Mesothelial cell of epicardium (in vitro differentiated cells): ENCODE results near the gene FRG2. TPM values are rescaled to one million over a fixed set of nuclear protein-coding genes. Genes with fewer than 3 reads are reported as not detected.
"Not testable (repeated sequence)": the region's sequence is repeated elsewhere in the genome, so short reads cannot be mapped to it uniquely, and the experiment has no call there.

Experiments used
- DNase-seq, 2 experiments: peaks; one replicate each; pipeline ENCODE4 v3.0.0; 2021; ENCODE audit warnings: low spot score in 2 of 2; ENCODE audit not compliant: unreplicated experiment in 2 of 2
- H3K27ac Mint-ChIP-seq: 2 replicates; pipeline ENCODE4 v1.8.0; 2021; ENCODE audit warnings: mixed read lengths
- H3K27me3 Mint-ChIP-seq: 2 replicates; pipeline ENCODE4 v1.8.0; 2021; ENCODE audit warnings: low read depth, mixed read lengths
- H3K36me3 Mint-ChIP-seq: 2 replicates; pipeline ENCODE4 v1.8.0; 2021; ENCODE audit warnings: mixed read lengths
- H3K4me1 Mint-ChIP-seq: 2 replicates; pipeline ENCODE4 v1.8.0; 2021; ENCODE audit warnings: mixed read lengths
- H3K4me3 Mint-ChIP-seq: 2 replicates; pipeline ENCODE4 v1.8.0; 2021; ENCODE audit warnings: mild to moderate bottlenecking, moderate library complexity, mixed read lengths
- H3K9me3 Mint-ChIP-seq: 2 replicates; pipeline ENCODE4 v1.8.0; 2021; ENCODE audit warnings: mixed read lengths
- total RNA-seq: library from RNA; stranded (reverse); gene quantifications from 3 replicates; pipeline ENCODE4 v1.2.1, GENCODE V29; 2021

The FRG2 gene
- total RNA-seq = not detected in 3 replicates

DNA sequence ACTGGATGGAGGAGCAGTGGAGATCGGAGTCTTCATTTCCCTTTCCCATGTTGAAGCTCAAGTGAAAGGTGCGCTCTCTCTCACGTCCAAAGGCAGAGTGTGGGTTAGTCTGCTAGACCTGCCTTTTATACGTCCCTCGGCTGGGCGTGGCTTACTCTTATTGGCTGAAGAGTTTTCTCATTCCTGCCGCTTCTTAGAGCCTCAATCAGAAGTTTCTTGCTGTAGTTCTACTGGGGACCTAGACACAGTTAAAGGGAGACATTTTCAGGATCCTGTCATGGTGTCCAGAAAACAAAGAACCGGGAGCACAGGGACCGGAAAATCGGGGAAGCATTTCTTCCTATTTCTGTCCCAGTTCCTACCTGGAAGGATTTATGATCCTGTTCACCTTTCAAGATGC lies at the start of gene FRG2:
Gene FRG2 (minus strand): TSS at position 101 of the 400 bp plus-strand sequence. CDS start 52 bp downstream, at position 49.
- not testable (repeated sequence) for H3K27me3 Mint-ChIP-seq, H3K4me1 Mint-ChIP-seq, DNase-seq, H3K36me3 Mint-ChIP-seq, H3K4me3 Mint-ChIP-seq, H3K9me3 Mint-ChIP-seq, H3K27ac Mint-ChIP-seq

DNA sequence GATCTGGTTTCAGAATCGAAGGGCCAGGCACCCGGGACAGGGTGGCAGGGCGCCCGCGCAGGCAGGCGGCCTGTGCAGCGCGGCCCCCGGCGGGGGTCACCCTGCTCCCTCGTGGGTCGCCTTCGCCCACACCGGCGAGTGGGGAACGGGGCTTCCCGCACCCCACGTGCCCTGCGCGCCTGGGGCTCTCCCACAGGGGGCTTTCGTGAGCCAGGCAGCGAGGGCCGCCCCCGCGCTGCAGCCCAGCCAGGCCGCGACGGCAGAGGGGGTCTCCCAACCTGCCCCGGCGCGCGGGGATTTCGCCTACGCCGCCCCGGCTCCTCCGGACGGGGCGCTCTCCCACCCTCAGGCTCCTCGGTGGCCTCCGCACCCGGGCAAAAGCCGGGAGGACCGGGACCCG lies 41.3 kb upstream of the FRG2 start:
- DNase-seq, H3K9me3 Mint-ChIP-seq, H3K4me1 Mint-ChIP-seq, H3K36me3 Mint-ChIP-seq, H3K27ac Mint-ChIP-seq, H3K27me3 Mint-ChIP-seq, H3K4me3 Mint-ChIP-seq: not testable (repeated sequence)

DNA sequence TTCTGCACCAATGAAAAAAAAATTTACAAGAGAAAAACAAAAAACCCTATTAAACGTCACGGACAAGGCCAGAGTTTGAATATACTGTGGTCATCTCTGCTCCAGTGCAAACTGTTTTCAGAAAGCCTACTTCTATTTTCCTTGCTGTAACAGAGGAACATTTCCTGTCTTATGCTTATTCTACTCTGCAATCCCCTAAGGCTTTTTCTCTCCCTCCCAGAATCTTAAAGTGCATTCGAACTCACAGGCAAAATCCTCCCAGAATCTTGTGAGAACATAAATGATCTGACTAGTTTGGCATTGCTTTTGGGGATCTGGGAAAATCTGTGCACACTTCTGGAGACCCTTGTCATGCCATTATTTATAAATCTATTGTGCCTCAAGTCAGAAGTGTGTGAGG lies 37.7 kb upstream of the FRG2 start:
- H3K27me3 Mint-ChIP-seq, DNase-seq, H3K36me3 Mint-ChIP-seq, H3K4me3 Mint-ChIP-seq, H3K27ac Mint-ChIP-seq, H3K4me1 Mint-ChIP-seq: not testable (repeated sequence)
- peaks cover 13% of the 10 kb centered on the region for H3K9me3 Mint-ChIP-seq

DNA sequence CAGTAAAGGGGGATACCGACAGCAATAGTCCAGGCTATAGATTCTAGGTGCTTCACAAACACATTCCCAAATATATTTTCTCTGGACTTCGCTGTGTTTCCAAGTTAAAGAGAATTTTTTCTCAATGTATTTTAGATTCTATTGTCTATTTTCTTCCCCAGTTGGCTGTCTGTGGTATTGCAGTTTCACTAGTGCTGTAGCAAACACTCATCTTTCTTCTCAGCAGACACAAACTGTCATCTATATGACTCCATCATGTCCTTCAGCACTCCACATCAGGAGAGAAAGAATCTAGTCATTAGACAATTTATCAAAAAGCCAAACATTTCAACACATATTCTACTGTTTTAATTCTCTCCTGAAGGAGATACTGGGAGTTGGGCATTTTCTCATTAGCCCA lies 37.3 kb upstream of the FRG2 start, which contains the start of gene DBET:
Gene DBET (plus strand): TSS at position 161 of the 400 bp plus-strand sequence.
- not testable (repeated sequence) for H3K4me1 Mint-ChIP-seq, H3K36me3 Mint-ChIP-seq, H3K27me3 Mint-ChIP-seq, H3K27ac Mint-ChIP-seq, H3K4me3 Mint-ChIP-seq, DNase-seq
- H3K9me3 Mint-ChIP-seq = peaks cover 13% of the 10 kb centered on the region

DNA sequence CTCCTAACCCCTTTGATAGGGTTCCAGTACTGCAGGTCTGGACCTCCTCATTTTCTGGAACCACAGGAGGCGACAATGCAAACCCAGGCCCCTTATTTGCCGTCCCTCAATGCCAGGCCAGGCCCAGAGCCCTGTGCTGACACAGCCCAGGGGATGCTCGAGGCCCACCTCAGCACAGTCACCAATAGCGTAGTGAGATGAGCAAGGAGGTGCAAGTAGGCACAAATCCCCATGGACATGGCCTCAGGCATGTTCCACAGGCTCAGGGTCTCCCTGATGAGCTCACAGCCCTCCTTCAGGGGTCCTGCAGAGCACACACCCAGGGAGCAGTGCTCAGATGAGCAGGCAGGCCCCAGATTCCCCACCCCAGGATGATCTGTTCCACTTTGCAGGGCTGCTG lies 31.9 kb upstream of the FRG2 start:
- not testable (repeated sequence) for H3K27me3 Mint-ChIP-seq, H3K4me1 Mint-ChIP-seq, H3K4me3 Mint-ChIP-seq, H3K9me3 Mint-ChIP-seq, H3K27ac Mint-ChIP-seq, H3K36me3 Mint-ChIP-seq, DNase-seq

DNA sequence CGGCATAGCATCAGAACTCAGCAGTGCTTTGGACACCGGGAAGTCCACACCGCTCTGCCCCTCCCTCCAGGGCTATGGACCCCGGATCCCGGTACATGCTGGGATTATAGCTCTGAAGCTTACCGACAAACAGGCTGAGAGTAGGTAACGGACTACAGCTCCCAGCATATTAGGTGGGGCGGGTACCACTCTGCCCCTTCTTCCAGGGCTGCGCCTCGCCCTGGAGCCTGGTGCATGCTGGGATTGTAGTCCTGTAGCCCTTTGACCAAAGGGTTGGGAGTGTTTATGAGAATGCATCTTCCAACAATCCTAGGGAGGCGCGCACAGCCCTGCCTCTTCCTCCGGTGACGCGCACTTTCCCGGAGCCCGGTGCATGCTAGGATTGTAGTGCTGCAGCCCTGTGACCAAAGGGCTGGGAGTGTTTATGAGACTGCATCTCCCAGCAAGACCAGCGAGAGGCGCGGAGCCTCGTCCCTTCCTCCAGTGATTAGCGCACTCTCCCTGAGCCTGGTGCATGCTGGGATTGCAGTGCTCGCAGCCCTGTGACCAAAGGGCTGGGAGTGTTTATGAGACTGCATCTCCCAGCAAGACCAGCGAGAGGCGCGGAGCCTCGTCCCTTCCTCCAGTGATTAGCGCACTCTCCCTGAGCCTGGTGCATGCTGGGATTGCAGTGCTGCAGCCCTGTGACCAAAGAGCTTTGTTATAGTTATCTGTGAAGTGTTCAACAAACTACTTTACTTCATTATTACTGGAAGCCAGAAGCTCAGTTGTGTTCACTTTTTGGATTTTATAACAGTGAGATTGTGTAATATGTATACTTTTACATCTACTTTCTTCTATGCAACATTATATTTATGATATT lies 22.6 kb upstream of the FRG2 start:
- not testable (repeated sequence) for H3K9me3 Mint-ChIP-seq, DNase-seq, H3K27ac Mint-ChIP-seq, H3K36me3 Mint-ChIP-seq, H3K27me3 Mint-ChIP-seq, H3K4me1 Mint-ChIP-seq, H3K4me3 Mint-ChIP-seq

DNA sequence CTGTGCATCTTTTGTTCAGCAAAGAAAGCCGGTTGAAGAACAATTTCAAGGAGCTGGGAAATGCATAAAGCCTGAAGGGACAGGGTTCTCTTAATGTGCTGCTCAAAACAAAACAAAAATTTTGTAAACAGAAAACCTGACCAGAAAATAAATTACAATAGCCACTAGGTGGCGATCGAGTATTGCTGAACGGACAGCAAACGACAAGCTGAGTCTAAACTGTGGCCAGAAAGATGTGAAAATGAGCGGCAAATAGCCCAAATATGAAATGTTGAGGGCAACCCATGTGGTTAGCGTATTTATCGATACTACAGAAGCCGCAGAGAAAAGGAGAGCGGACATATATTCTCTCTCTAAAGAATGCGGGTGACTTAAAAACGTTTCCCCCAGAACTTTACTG lies 20.6 kb upstream of the FRG2 start:
- H3K27ac Mint-ChIP-seq, H3K4me1 Mint-ChIP-seq, H3K4me3 Mint-ChIP-seq, H3K9me3 Mint-ChIP-seq, DNase-seq, H3K27me3 Mint-ChIP-seq, H3K36me3 Mint-ChIP-seq: not testable (repeated sequence)

DNA sequence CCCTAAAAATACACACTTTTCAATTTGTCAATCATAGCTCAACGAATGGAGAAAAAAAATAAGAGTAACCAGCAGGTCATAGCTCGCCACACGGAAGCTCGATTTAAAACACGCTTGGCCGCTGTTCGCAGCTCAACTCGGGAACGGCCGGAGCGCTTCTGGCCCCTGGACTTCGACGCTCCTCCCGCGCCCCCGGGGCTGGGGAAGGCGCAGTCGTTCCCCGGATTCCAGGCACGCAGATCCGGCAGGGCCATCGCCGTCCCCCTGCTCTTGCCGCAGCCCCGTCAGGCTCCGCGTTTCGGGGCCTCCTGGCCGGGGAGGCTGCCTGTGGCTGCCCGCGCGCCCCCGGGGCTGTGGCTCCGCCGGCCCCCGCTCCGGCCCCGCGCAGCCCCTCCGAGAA lies 13.8 kb upstream of the FRG2 start:
- H3K9me3 Mint-ChIP-seq, H3K27ac Mint-ChIP-seq, H3K36me3 Mint-ChIP-seq, H3K4me3 Mint-ChIP-seq, DNase-seq, H3K27me3 Mint-ChIP-seq, H3K4me1 Mint-ChIP-seq: not testable (repeated sequence)

DNA sequence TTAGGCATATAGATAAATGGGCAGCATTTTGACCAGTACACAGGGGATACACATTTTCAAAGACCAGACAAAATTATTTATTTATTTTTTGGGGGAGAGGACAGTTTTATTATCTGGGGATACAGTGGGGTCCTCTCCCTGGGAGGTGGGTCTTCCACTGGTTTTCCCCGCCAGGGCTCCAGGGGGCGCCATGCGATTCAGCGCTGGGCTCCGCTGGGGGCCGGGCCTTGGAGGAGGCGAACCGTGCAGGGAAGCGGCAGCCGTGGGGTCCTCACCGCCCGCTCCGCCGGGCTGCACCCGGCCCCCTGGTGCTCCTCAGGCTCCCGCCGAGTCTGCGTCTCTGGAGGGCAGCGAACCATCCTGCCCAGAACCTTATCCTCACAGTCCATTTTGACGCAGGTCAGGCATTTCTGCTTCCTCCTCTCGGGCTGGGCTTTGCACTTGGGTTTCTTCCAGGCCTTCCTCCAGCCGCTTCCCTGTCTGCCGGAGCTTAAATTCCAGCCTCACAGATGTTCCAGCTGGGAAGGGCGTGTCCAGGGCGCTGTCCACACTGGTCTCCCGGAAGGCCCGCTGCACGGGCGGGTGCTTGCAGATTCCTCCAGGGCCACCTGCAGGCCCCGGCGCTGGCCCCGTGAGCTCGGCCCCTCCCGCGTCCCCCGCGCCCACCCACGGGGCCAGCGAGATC lies 10.8 kb upstream of the FRG2 start:
- not testable (repeated sequence) for H3K4me3 Mint-ChIP-seq, H3K27me3 Mint-ChIP-seq, H3K36me3 Mint-ChIP-seq, DNase-seq, H3K27ac Mint-ChIP-seq, H3K4me1 Mint-ChIP-seq
- H3K9me3 Mint-ChIP-seq = peaks cover 17% of the 10 kb centered on the region

DNA sequence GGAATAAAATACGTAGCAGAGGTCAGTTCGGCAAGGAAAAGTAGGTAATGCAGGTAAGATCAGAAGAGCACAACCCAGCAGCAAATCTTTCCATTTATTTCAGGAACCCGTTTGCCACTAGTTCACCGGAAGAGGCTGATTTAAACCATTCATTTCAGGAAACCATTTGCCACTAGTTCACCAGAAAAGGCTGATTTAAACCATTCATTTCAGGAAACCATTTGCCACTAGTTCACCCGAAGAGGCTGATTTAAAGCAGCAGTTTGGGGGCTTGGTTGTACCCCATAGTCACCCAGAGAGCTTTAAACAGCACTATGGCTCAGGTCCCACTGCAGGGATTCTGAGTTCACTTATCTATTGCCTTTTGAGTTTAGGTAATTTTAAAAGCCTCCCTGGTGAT lies 4.2 kb upstream of the FRG2 start:
- H3K4me3 Mint-ChIP-seq, DNase-seq, H3K27me3 Mint-ChIP-seq, H3K36me3 Mint-ChIP-seq, H3K4me1 Mint-ChIP-seq, H3K27ac Mint-ChIP-seq: not testable (repeated sequence)
- H3K9me3 Mint-ChIP-seq = peaks cover 13% of the 10 kb centered on the region

DNA sequence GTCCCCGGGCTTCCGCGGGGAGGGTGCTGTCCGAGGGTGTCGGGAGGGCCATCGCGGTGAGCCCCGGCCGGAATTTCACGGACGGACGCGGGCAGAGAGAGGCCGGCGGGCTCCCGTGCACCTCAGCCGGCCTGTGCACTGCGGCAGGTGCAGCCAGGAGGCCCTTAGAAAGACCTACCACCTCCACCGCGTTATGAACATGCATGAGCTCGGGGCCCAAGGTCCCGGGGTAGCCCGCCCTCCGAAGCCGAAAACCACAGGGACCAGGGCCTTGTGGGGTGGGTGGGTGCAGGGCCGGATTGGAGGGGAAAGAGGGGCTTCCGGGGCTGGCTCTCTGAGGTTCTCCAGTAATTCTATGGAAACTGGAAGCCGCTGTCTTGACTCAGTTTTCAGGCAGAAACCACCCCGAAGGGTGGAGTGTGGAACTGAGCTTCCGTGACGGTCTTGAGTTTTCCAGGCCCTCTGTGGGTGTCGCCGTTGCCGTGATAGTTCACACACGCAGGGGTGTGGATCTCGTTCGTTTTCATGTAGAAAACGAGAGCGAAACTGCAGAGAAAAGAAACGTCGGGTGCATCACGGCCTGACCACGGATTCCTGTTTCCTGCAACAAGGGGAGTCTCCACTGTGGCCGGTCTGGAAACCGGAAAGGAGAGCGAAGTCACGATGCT lies 4.3 kb downstream of the FRG2 start:
- H3K9me3 Mint-ChIP-seq = peaks cover 12% of the 10 kb centered on the region
- not testable (repeated sequence) for H3K36me3 Mint-ChIP-seq, H3K4me1 Mint-ChIP-seq, H3K27ac Mint-ChIP-seq, H3K27me3 Mint-ChIP-seq, H3K4me3 Mint-ChIP-seq, DNase-seq

DNA sequence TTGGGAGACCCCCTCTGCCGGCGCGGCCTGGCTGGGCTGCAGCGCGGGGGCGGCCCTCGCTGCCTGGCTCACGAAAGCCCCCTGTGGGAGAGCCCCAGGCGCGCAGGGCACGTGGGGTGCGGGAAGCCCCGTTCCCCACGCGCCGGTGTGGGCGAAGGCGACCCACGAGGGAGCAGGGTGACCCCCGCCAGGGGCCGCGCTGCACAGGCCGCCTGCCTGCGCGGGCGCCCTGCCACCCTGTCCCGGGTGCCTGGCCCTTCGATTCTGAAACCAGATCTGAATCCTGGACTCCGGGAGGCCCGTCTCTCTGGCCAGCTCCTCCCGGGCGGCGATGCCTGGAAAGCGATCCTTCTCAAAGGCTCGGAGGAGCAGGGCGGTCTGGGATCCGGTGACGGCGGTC lies 5.1 kb downstream of the FRG2 start:
- not testable (repeated sequence) for H3K27ac Mint-ChIP-seq, DNase-seq, H3K4me3 Mint-ChIP-seq, H3K4me1 Mint-ChIP-seq, H3K27me3 Mint-ChIP-seq, H3K36me3 Mint-ChIP-seq
- H3K9me3 Mint-ChIP-seq = peaks cover 13% of the 10 kb centered on the region
